Psoas muscle (tissue), 8 donors: ENCODE measurements around the gene PRM1. TPM values are rescaled to one million over a fixed set of nuclear protein-coding genes. Genes with fewer than 3 reads are reported as not detected.

Experiments used
- ATAC-seq, 4 donors: fragments of 200-7000 bp; cut with Tn5 transposase; one replicate each; pipeline ENCODE4 v1.9.1; 2020; ENCODE audit warnings: moderate library complexity in 3 of 4, mild to moderate bottlenecking in 2 of 4
- DNase-seq, 2 donors: peaks; one replicate each; pipeline ENCODE4 v3.0.0-alpha.2; 2020
- H3K27ac ChIP-seq: fragments of 200-600 bp; one replicate; pipeline ENCODE4 v1.8.0; 2022
- H3K27me3 ChIP-seq, 3 donors: fragments of 200-600 bp in 1 of 3; one replicate each; pipeline versions ENCODE4 v1.6.1 to v1.8.0; 2013 to 2022; ENCODE audit warnings: low read length in 2 of 3, mild to moderate bottlenecking in 2 of 3, moderate library complexity in 1 of 3; ENCODE audit not compliant: insufficient read depth in 3 of 3
- H3K36me3 ChIP-seq, 2 donors: fragments of 200-600 bp in 1 of 2; one replicate each; pipeline versions ENCODE4 v1.6.1 to v1.8.0; 2013 to 2022; ENCODE audit warnings: low read depth in 1 of 2, mild to moderate bottlenecking in 1 of 2, moderate library complexity in 1 of 2; ENCODE audit not compliant: insufficient read depth in 1 of 2
- H3K4me1 ChIP-seq: fragments of 200-600 bp; one replicate; pipeline ENCODE4 v1.8.0; 2022
- H3K4me3 ChIP-seq: fragments of 200-600 bp; one replicate; pipeline ENCODE4 v1.8.0; 2022; ENCODE audit warnings: mild to moderate bottlenecking
- H3K9me3 ChIP-seq: fragments of 200-600 bp; one replicate; pipeline ENCODE4 v1.8.0; 2022
- WGBS, 3 donors: extraction: QIAGEN DNeasy Blood & Tissue Kit; methylation state at CpG; one replicate each; pipeline versions ENCODE4 v1.1.6 to v1.1.7; 2013; 5-methylcytosine and 5-hydroxymethylcytosine counted together
- intact Hi-C, 2 donors: fragments of 100-400 bp; cut with DNase I; formaldehyde crosslinking; loops; one replicate each; pipeline versions ENCODE4 v1.11.0 to v1.14.2; 2022
- polyA plus RNA-seq, 3 donors: library from polyadenylated mRNA; stranded (reverse); fragments of 200-250 nt; gene quantifications; one replicate each; pipeline ENCODE4 v1.2.3, GENCODE V29; 2013
- total RNA-seq, 4 donors: library from RNA; stranded (reverse); fragmentation: NEBNext Ultra II Directional in 2 of 4; extraction: Animal tissue kit (Norgen Biotek cat#: 25700) in 2 of 4; gene quantifications; one replicate each; pipeline versions ENCODE4 v1.2.1 to v1.2.4, GENCODE V29; 2021 to 2023
- TF ChIP-seq, protein P1 (sequence below): fragments of 200-600 bp; IDR thresholded peaks from one replicate; pipeline ENCODE4 v1.8.0; 2022; ENCODE audit warnings: antibody characterized with exemption
- donor health status: healthy with polysubstance abuse.
- donor health status: DM: no; HTN: no; CAD: no; lungs with moderate emphysema.
- donor health status: Bipolar disorder and iron deficiency.
- donor health status: healthy.
- donor health status: DM: yes; HTN: yes; CAD: no.
- donor health status: DM: no; HTN: no; CAD: no.
- donor health status: DM: no; HTN: no; CAD: no.
- donor health status: DM: yes; HTN: yes; CAD: no.

Gene PRM1
- total and polyA plus RNA-seq, 7 donors, result not detected

DNA sequence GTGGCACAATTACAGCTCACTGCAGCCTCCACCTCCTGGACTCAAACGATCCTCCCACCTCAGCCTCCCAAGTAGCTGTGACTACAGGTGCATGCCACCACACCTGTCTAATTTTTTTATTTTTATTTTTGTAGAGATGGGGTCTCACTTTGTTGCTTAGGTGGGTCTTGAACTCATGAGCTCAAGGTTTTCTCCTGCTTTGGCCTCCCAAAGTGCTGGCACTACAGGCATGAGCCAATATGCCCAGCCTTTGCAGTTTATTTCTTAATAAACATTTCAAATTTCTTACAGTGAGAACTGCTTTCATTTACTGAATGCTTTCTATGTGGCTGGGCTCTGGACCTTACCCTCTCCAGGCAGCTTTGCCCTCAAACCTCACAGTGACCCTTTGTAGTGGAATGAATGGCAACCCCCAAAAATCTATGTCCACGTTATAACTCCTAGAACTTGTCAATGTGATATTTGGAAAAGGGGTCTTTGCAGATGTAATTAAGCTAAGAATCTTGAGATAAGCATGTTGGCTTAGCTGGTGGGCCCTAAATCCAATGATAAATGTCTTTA, 10.4 kb downstream of the PRM1 start:
- no peaks in the 10 kb centered on the region for H3K36me3 ChIP-seq
- intact Hi-C loops, result no loop called here
- H3K4me1 ChIP-seq, result no peaks in the 10 kb centered on the region
- DNase-seq, result no peak
- no peak overlapping the region for H3K4me3 ChIP-seq
- no peak overlapping the region for H3K27ac ChIP-seq
- TF ChIP-seq, protein P1, sequence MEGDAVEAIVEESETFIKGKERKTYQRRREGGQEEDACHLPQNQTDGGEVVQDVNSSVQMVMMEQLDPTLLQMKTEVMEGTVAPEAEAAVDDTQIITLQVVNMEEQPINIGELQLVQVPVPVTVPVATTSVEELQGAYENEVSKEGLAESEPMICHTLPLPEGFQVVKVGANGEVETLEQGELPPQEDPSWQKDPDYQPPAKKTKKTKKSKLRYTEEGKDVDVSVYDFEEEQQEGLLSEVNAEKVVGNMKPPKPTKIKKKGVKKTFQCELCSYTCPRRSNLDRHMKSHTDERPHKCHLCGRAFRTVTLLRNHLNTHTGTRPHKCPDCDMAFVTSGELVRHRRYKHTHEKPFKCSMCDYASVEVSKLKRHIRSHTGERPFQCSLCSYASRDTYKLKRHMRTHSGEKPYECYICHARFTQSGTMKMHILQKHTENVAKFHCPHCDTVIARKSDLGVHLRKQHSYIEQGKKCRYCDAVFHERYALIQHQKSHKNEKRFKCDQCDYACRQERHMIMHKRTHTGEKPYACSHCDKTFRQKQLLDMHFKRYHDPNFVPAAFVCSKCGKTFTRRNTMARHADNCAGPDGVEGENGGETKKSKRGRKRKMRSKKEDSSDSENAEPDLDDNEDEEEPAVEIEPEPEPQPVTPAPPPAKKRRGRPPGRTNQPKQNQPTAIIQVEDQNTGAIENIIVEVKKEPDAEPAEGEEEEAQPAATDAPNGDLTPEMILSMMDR, result no peak
- H3K27me3 ChIP-seq, result no peaks in the 10 kb centered on the region
- H3K9me3 ChIP-seq, result no peaks in the 10 kb centered on the region
- ATAC-seq, result no peak
- WGBS, 3 donors, result 94 to 96% (median 95%) methylated on average over 2 of the region's 2 CpGs

DNA sequence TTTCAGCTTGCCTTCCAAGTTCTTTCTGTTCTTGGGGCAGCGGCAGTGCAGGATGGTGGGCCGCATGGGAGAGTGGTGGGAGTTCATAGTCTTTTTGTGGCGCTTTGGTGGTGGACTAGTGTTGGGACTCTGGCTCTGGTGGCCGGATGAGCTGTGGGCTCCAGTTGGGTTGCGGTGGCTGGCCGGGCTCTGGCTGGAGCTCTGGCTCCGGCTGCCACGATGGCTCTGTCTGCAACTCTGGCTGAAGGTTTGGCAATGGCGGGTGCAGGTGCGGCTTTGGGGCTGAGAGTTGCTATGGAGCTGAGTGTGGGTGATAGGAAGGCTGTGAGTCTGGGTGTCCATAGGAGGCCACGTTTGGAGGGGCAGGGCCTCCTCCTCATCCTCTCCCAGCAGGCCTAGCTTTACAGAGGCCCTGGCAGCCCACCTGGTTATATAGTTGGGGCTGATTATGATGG, 12.2 kb downstream of the PRM1 start, which contains the start of gene TNP2:
Gene TNP2 (minus strand): TSS at position 405 of the 455 bp plus-strand sequence. CDS start 63 bp downstream, at position 342.
- intact Hi-C loops, result no loop called here
- no peak within 1 kb of the TSS for H3K27ac ChIP-seq
- DNase-seq (no peak), ATAC-seq (no peak)
- TF ChIP-seq, protein P1, result no peak
- H3K4me1 ChIP-seq, result no peaks in the 10 kb centered on the region
- 89 to 95% (median 92%) methylated on average over 9 to 11 of the region's 11 CpGs for WGBS, 3 donors
- no peaks in the 10 kb centered on the region for H3K9me3 ChIP-seq
- H3K4me3 ChIP-seq, result no peak within 1 kb of the TSS
- H3K36me3 ChIP-seq, result no peaks in the 10 kb centered on the region
- no peaks in the 10 kb centered on the region for H3K27me3 ChIP-seq

- H3K4me1 ChIP-seq, result no peaks in the 10 kb centered on the region
- H3K36me3 ChIP-seq, result no peaks in the 10 kb centered on the region
- WGBS, 3 donors, result 79 to 83% (median 80%) methylated on average over 7 of the region's 7 CpGs
- ATAC-seq, result no peak
- no peak overlapping the region for H3K4me3 ChIP-seq
- DNase-seq, result no peak
- TF ChIP-seq, protein P1, result no peak
- H3K9me3 ChIP-seq, result no peaks in the 10 kb centered on the region
- intact Hi-C loops, result no loop called here
- H3K27me3 ChIP-seq, result no peaks in the 10 kb centered on the region
- H3K27ac ChIP-seq, result no peak overlapping the region
These were observed 16.0 kb downstream of the PRM1 start for GRCh38 chr16:11265124-11265523.

DNA sequence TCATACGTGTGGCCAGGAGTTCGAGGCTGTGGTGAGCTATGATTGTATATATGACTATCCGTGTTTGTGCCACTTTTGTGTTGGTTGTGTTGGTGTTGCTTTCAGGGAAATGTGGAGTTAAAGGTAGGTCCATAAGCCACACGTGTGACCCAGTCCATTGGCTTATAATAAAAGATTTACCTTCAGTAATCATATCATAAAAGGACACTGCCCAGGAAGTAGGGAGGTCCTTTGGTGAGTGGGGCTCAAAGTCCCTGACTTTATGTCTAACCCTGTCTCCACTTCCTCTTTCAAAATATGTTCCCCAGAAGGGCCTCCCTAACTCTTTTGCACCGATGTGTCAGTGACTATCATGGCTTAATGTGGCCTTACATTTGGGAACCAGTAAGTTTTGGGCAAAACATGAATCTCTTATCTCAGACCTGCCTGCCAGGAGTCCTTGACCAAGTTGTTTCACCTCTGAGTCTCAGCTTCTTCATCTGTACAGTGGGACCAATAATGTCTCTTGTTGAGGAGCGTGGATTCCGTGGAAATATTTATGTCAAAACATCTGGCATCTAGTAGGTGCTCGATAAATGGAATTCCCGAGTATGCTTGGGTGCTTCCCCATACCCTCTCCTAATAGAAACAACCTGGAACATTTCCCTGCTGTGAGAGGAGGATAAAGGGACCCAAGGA, 16.8 kb downstream of the PRM1 start:
- Histone ChIP-seq H3K4me3 (no peak overlapping the region), H3K36me3 (no peaks in the 10 kb centered on the region), H3K9me3 (no peaks in the 10 kb centered on the region), H3K4me1 (peaks cover 3% of the 10 kb centered on the region), H3K27ac (no peak overlapping the region), H3K27me3 (no peaks in the 10 kb centered on the region)
- 74 to 82% (median 81%) methylated on average over 9 of the region's 9 CpGs for WGBS, 3 donors
- TF ChIP-seq, protein P1, result no peak
- ATAC-seq (no peak), DNase-seq (no peak)
- intact Hi-C loops, result no loop called here
